Neural cell (in vitro differentiated cells): Measurements from ENCODE around the gene LRRC45. TPM values are rescaled to one million over a fixed set of nuclear protein-coding genes. Genes with fewer than 3 reads are reported as not detected.

Experiments
- H2AFZ ChIP-seq: fragments of 200-600, 300-800 bp; sonication (generic), shearing (Covaris generic); 2 replicates; pipeline ENCODE4 v1.6.0; 2014; ENCODE audit warnings: low read depth, mild to moderate bottlenecking, antibody characterized with exemption, low read length, moderate library complexity
- H3F3A ChIP-seq: fragments of 200-600 bp; shearing (Covaris generic); 2 replicates; pipeline ENCODE4 v1.6.1; 2016; ENCODE audit warnings: mild to moderate bottlenecking, moderate library complexity, mixed read lengths, antibody characterized with exemption, low read length; ENCODE audit not compliant: insufficient read depth, poor library complexity, severe bottlenecking
- H3K27ac ChIP-seq: fragments of 200-600, 300-800 bp; sonication (generic), shearing (Covaris generic); 2 replicates; pipeline ENCODE4 v1.5.1; 2014; ENCODE audit warnings: mild to moderate bottlenecking, low read length, moderate library complexity
- H3K27me3 ChIP-seq: fragments of 300-800, 200-600 bp; sonication (generic), shearing (Covaris generic); 2 replicates; pipeline ENCODE4 v1.6.0; 2014; ENCODE audit warnings: mild to moderate bottlenecking, low read depth, low read length, moderate library complexity; ENCODE audit not compliant: insufficient read depth
- H3K36me3 ChIP-seq: fragments of 300-800, 200-600 bp; sonication (generic), shearing (Covaris generic); 2 replicates; pipeline ENCODE4 v1.5.1; 2014; ENCODE audit warnings: mild to moderate bottlenecking, antibody characterized with exemption, low read length, moderate library complexity; ENCODE audit not compliant: insufficient read depth
- H3K4me2 ChIP-seq: fragments of 300-800, 200-600 bp; sonication (generic), shearing (Covaris generic); 2 replicates; pipeline ENCODE4 v1.6.0; 2014; ENCODE audit warnings: mild to moderate bottlenecking, low read length
- H3K4me3 ChIP-seq: fragments of 300-800, 200-600 bp; sonication (generic), shearing (Covaris generic); 2 replicates; pipeline ENCODE4 v1.5.1; 2014; ENCODE audit warnings: mild to moderate bottlenecking, low read length, moderate library complexity
- H3K79me2 ChIP-seq: fragments of 200-600 bp; shearing (Covaris generic); replicated peaks from 2 replicates; pipeline ENCODE4 v1.6.0; 2014; ENCODE audit warnings: mild to moderate bottlenecking, low read length, moderate library complexity; ENCODE audit not compliant: insufficient read depth
- H3K9ac ChIP-seq: fragments of 300-800, 200-600 bp; sonication (generic), shearing (Covaris generic); 2 replicates; pipeline ENCODE4 v1.6.1; 2016; ENCODE audit warnings: mild to moderate bottlenecking, low read length, mixed read lengths
- H3K9me2 ChIP-seq: fragments of 200-600 bp; shearing (Covaris generic); 2 replicates; pipeline ENCODE4 v1.6.1; 2016; ENCODE audit warnings: mild to moderate bottlenecking, low read length, mixed read lengths; ENCODE audit not compliant: insufficient read depth
- H3K9me3 ChIP-seq: fragments of 200-600, 300-800 bp; sonication (generic), shearing (Covaris generic); 2 replicates; pipeline ENCODE4 v1.6.1; 2016; ENCODE audit warnings: mild to moderate bottlenecking, mixed run types, low read length, moderate library complexity, mixed read lengths
- H4K20me1 ChIP-seq: fragments of 200-600 bp; shearing (Covaris generic); 2 replicates; pipeline ENCODE4 v1.6.1; 2016; ENCODE audit warnings: mild to moderate bottlenecking, mixed run types; ENCODE audit not compliant: insufficient read depth
- CTCF ChIP-seq: fragments of 450-650 bp; IDR thresholded peaks from 2 replicates; pipeline ENCODE4 v1.5.1; 2014; ENCODE audit warnings: antibody characterized with exemption, mild to moderate bottlenecking, moderate library complexity; ENCODE audit not compliant: poor library complexity, severe bottlenecking
- EP300 ChIP-seq: fragments of 450-650 bp; conservative IDR thresholded peaks from 2 replicates; pipeline ENCODE4 v1.6.1; 2014; ENCODE audit warnings: antibody characterized with exemption, mild to moderate bottlenecking, moderate library complexity; ENCODE audit not compliant: poor library complexity, severe bottlenecking
- EZH2 ChIP-seq: fragments of 200-600, 300-800 bp; shearing (Covaris generic), sonication (generic); IDR thresholded peaks from 2 replicates; pipeline ENCODE4 v1.6.1; 2014; ENCODE audit warnings: antibody characterized with exemption, low read length, borderline replicate concordance, mild to moderate bottlenecking; ENCODE audit not compliant: insufficient read depth, poor library complexity, severe bottlenecking
- MXI1 ChIP-seq: fragments of 450-650 bp; conservative IDR thresholded peaks from 2 replicates; pipeline ENCODE4 v1.6.1; 2014; ENCODE audit warnings: antibody characterized with exemption, mild to moderate bottlenecking; ENCODE audit not compliant: poor library complexity, severe bottlenecking
- POLR2AphosphoS5 ChIP-seq: IDR thresholded peaks from 2 replicates; pipeline ENCODE4 v1.6.1; 2012
- RAD21 ChIP-seq: fragments of 450-650 bp; conservative IDR thresholded peaks from 2 replicates; pipeline ENCODE4 v1.6.1; 2014; ENCODE audit warnings: antibody characterized with exemption, mild to moderate bottlenecking, moderate library complexity
- REST ChIP-seq: IDR thresholded peaks from 2 replicates; pipeline ENCODE4 v1.6.1; 2012; ENCODE audit warnings: borderline replicate concordance
- SMC3 ChIP-seq: fragments of 450-650 bp; conservative IDR thresholded peaks from 2 replicates; pipeline ENCODE4 v1.6.1; 2014; ENCODE audit warnings: antibody characterized with exemption, mild to moderate bottlenecking, moderate library complexity; ENCODE audit not compliant: poor library complexity
- TAF1 ChIP-seq: IDR thresholded peaks from 2 replicates; pipeline ENCODE4 v1.6.1; 2012; ENCODE audit warnings: low read depth
- polyA plus RNA-seq: library from polyadenylated mRNA; depleted of rRNA; stranded (reverse); fragments of >200 nt; gene quantifications from 2 replicates; pipeline ENCODE4 v1.2.3, GENCODE V29; 2014

LRRC45 gene
- polyA plus RNA-seq, 1 donor from 2014 or later, result 51.7 TPM

DNA sequence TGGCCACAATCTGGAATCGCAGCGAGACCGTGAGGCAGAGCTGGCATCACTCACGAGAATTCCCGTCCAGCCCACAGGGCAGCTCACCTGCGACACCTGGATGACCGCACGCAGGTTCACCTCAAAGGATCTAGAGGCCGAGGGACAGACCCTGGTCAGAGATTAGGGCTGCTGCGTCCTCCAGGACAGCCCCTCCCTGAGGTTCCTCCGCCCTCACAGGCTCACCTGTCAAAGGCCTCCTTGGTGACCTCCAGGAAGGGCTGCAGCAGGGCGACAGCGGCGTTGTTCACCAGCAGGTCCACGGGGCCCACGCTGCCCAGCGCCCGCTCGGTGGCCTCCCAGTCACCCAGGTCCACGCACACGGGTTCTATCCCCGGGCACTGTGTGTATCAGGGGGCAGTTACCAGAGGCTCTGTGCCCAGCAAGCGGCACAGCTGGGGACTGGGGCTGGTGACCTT lies 13.6 kb downstream of the LRRC45 start:
- no peaks in the 10 kb centered on the region for H3K79me2 ChIP-seq
- H3K9me2 ChIP-seq, result no peaks in the 10 kb centered on the region
- H3K27ac ChIP-seq, result peak overlapping the region; percentile 74
- H3K9me3 ChIP-seq, result no peaks in the 10 kb centered on the region
- H4K20me1 ChIP-seq, result no peaks in the 10 kb centered on the region
- TF ChIP-seq POLR2AphosphoS5, result no peak
- TF ChIP-seq TAF1, result no peak
- TF ChIP-seq REST, result no peak
- TF ChIP-seq EP300, result no peak
- no peak for TF ChIP-seq EZH2
- TF ChIP-seq RAD21, result no peak
- no peak for TF ChIP-seq MXI1
- TF ChIP-seq SMC3, result no peak
- no peak for TF ChIP-seq CTCF
- peak overlapping the region; percentile 77 for H3K9ac ChIP-seq
- H3F3A ChIP-seq, result peaks cover 8% of the 10 kb centered on the region
- H3K27me3 ChIP-seq, result no peaks in the 10 kb centered on the region
- H3K4me3 ChIP-seq, result peak overlapping the region; percentile 93
- H3K36me3 ChIP-seq, result no peaks in the 10 kb centered on the region
- H3K4me2 ChIP-seq, result peak overlapping the region; percentile 51
- no peak overlapping the region for H2AFZ ChIP-seq

- H3K36me3 ChIP-seq, result no peaks in the 10 kb centered on the region
- no peaks in the 10 kb centered on the region for H3K9me3 ChIP-seq
- H3K4me3 ChIP-seq, result peak within 1 kb of the TSS; percentile 93
- H3K27ac ChIP-seq, result peak within 1 kb of the TSS; percentile 74
- peak within 1 kb of the TSS; percentile 77 for H3K9ac ChIP-seq
- H3K79me2 ChIP-seq, result no peaks in the 10 kb centered on the region
- no peaks in the 10 kb centered on the region for H3K27me3 ChIP-seq
- H4K20me1 ChIP-seq, result no peaks in the 10 kb centered on the region
- no peaks in the 10 kb centered on the region for H3K9me2 ChIP-seq
- TF ChIP-seq EZH2 (no peak), SMC3 (peak; percentile 79), RAD21 (peak; percentile 62), TAF1 (no peak), REST (peak; percentile 38), MXI1 (peak; percentile 93), POLR2AphosphoS5 (peak; percentile 81), EP300 (peak; percentile 61), CTCF (peak; percentile 97)
- peaks cover 8% of the 10 kb centered on the region for H3F3A ChIP-seq
- peak within 1 kb of the TSS; percentile 76 for H2AFZ ChIP-seq
- H3K4me2 ChIP-seq, result peak within 1 kb of the TSS; percentile 65
Measured at GRCh38 chr17:82037092-82037888, 14.2 kb downstream of the LRRC45 start, which contains the start of gene DCXR. Gene DCXR (minus strand): TSS chr17:82037697. CDS start chr17:82037682, 15 bp downstream.
